HUES6 (cell line): Measurements from ENCODE around the gene TSEN15.

ENCODE experiments used
- H3K27ac ChIP-seq: 2 replicates; pipeline ENCODE4 v1.7.0; 2013; ENCODE audit warnings: low read depth, mild to moderate bottlenecking, low read length, inconsistent platforms
- H3K27me3 ChIP-seq: 2 replicates; pipeline ENCODE4 v1.6.1; 2013; ENCODE audit warnings: low read length; ENCODE audit not compliant: control insufficient read depth, insufficient read depth
- H3K36me3 ChIP-seq: 2 replicates; pipeline ENCODE4 v1.6.1; 2013; ENCODE audit warnings: low read length; ENCODE audit not compliant: control insufficient read depth, insufficient read depth
- H3K4me1 ChIP-seq: 2 replicates; pipeline ENCODE4 v1.6.1; 2013; ENCODE audit warnings: low read length; ENCODE audit not compliant: control insufficient read depth, insufficient read depth
- H3K4me3 ChIP-seq: 2 replicates; pipeline ENCODE4 v1.5.1; 2013; ENCODE audit warnings: low read depth, low read length
- H3K9ac ChIP-seq: one replicate; pipeline ENCODE4 v1.6.1; 2013; ENCODE audit warnings: mild to moderate bottlenecking, low read length
- H3K9me3 ChIP-seq: 2 replicates; pipeline ENCODE4 v1.6.1; 2013; ENCODE audit warnings: low read depth, low read length; ENCODE audit not compliant: control insufficient read depth, insufficient read depth

TSEN15 gene

GRCh38 chr1:184053881-184054280 lies 2.4 kb downstream of the TSEN15 start:
- Histone ChIP-seq H3K9ac (no peak overlapping the region), H3K27me3 (no peaks in the 10 kb centered on the region), H3K27ac (no peak overlapping the region), H3K4me3 (no peak overlapping the region; the same call in 1 of the 2 replicates), H3K9me3 (peaks cover 2% of the 10 kb centered on the region; the same call in 1 of the 2 replicates), H3K4me1 (peaks cover 38% of the 10 kb centered on the region), H3K36me3 (peaks cover 16% of the 10 kb centered on the region)

DNA sequence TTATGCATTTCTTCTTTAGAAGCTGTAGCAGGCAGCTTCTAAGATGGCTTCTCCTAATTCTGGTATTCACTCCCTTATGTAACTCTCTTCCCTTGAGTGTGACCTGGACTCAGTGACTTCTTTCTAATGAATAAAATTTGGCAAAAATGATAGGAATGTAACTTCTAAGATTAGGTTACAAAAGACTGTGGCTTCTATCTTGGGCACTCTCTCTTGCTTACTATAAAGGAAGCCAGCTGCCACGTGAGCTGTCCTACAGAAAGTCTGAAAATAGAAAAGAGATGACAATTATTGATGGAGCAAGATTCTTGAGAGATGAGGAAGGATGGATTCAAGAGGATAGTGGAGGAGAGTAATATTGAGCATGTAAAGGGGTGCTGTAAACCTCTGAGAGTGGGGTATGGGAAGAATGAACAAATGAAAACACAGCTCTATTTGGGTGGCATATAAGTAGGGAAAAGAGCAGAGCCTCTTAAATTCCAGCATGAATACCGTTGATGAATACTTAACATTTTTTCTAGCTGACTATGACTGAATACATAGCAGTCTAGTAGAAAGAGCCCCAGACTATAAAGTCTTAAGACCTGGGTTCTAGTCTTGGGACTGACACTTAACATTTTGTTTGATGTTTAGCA lies 5.5 kb downstream of the TSEN15 start:
- 0 out of 2 replicates have a peak overlapping the region, but pooled peaks have one; percentile 41 for H3K27ac ChIP-seq

GRCh38 chr1:184059887-184060286 lies 8.4 kb downstream of the TSEN15 start:
- peaks cover 35% of the 10 kb centered on the region for H3K4me1 ChIP-seq
- H3K36me3 ChIP-seq: peaks cover 27% of the 10 kb centered on the region
- peaks cover 4% of the 10 kb centered on the region; the same call in 1 of the 2 replicates for H3K9me3 ChIP-seq
- no peak overlapping the region for H3K4me3 ChIP-seq
- H3K27ac ChIP-seq: no peak overlapping the region
- no peaks in the 10 kb centered on the region for H3K27me3 ChIP-seq
- no peak overlapping the region for H3K9ac ChIP-seq

More for the DNA sequence above, 5.5 kb downstream of the TSEN15 start:
- peaks cover 5% of the 10 kb centered on the region; the same call in 1 of the 2 replicates for H3K9me3 ChIP-seq
- peaks cover 30% of the 10 kb centered on the region for H3K36me3 ChIP-seq
- no peaks in the 10 kb centered on the region for H3K27me3 ChIP-seq
- peaks cover 29% of the 10 kb centered on the region for H3K4me1 ChIP-seq
- no peak overlapping the region for H3K4me3 ChIP-seq
- H3K9ac ChIP-seq: no peak overlapping the region

DNA sequence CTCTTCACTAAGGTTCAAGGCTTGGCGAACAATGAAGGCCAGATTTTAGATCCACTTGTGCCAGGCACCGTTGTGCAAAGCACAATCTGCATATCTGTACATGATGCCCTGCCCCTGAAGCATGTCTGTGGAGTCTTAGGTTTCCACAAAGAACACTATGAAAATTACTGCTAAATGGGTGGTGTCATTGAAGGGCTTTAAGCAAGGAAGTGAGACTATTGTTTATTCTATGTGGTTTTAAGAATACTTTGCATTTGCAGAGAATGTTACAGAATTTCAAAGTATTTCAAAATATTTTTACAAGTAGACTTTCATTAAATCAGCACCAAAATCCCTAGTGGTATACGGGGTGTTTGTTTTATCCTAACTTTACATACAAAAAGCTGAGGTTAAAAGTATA lies 8.8 kb downstream of the TSEN15 start:
- Histone ChIP-seq H3K27ac (no peak overlapping the region), H3K36me3 (peaks cover 23% of the 10 kb centered on the region), H3K9ac (no peak overlapping the region)

GRCh38 chr1:184061396-184062003 lies 10.0 kb downstream of the TSEN15 start:
- Histone ChIP-seq H3K27ac (no peak overlapping the region), H3K27me3 (no peaks in the 10 kb centered on the region), H3K36me3 (peaks cover 18% of the 10 kb centered on the region), H3K4me3 (no peak overlapping the region), H3K9ac (no peak overlapping the region), H3K4me1 (peaks cover 39% of the 10 kb centered on the region), H3K9me3 (peaks cover 2% of the 10 kb centered on the region; the same call in 1 of the 2 replicates)

More for the DNA sequence above, 8.8 kb downstream of the TSEN15 start:
- Histone ChIP-seq H3K9me3 (peaks cover 2% of the 10 kb centered on the region; the same call in 1 of the 2 replicates), H3K4me1 (peaks cover 37% of the 10 kb centered on the region), H3K4me3 (no peak overlapping the region), H3K27me3 (no peaks in the 10 kb centered on the region)

DNA sequence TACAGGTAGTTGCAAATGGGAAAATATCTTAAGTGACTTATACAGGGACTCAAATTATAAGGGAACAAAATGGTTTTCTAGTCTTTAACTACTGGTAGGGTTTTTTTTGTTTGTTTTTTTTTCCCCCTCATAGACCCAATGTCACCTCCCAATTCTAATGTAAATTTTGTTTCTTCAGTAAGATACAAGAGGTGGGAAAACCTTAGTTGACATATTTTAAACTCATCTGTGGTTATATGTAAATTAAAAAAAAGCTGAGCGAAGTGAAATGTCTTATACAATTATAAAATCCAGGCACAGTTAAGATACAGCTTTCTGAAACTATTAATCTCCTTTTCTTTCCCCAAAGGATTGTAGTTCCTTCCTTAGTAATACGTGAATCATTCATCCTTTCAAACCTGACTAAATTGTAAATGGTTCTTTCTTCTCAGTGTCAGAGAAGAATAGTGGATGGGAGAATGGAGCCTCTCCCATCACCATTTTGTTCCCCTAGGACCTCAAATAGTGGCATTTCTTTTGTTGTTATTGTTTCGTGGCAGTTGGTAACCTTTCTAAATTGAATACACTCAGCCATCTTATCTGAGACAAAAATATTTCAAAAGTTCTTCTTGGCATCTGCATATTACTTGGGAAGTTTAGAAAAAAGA lies 11.2 kb downstream of the TSEN15 start:
- H3K9ac ChIP-seq: no peak overlapping the region
- H3K27ac ChIP-seq: no peak overlapping the region
- no peak overlapping the region for H3K4me3 ChIP-seq
- peaks cover 30% of the 10 kb centered on the region for H3K4me1 ChIP-seq
- peaks cover 18% of the 10 kb centered on the region for H3K36me3 ChIP-seq
- H3K27me3 ChIP-seq: no peaks in the 10 kb centered on the region
- peaks cover 2% of the 10 kb centered on the region; the same call in 1 of the 2 replicates for H3K9me3 ChIP-seq

DNA sequence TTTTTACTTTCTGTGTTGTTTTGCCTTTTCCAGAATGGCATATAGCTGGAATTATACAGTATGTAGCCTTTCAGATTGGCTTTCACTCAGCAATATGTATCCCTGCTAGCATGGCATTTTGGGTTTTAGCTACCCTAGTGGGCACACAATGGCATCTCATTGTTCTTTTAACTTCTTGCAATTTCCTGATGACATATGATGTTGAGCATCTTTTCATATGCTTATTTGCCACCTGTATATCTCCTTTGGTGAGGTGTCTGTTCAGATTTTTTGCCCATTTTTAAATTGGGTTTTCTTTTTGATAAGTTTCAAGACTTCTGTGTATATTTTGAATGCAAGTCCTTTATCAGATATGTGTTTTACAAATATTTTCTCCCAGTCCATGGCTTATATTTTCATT lies 14.0 kb downstream of the TSEN15 start:
- Histone ChIP-seq H3K4me1 (peaks cover 35% of the 10 kb centered on the region), H3K36me3 (peaks cover 4% of the 10 kb centered on the region; the same call in 1 of the 2 replicates), H3K9ac (no peak overlapping the region), H3K27me3 (no peaks in the 10 kb centered on the region), H3K4me3 (no peak overlapping the region), H3K9me3 (no peaks in the 10 kb centered on the region), H3K27ac (no peak overlapping the region)

- H3K27ac ChIP-seq: no peak overlapping the region
- no peak overlapping the region for H3K4me3 ChIP-seq
- H3K36me3 ChIP-seq: peaks cover 10% of the 10 kb centered on the region; the same call in 1 of the 2 replicates
- no peak overlapping the region for H3K9ac ChIP-seq
- no peaks in the 10 kb centered on the region for H3K27me3 ChIP-seq
- H3K4me1 ChIP-seq: peaks cover 12% of the 10 kb centered on the region; the same call in 1 of the 2 replicates
- H3K9me3 ChIP-seq: no peaks in the 10 kb centered on the region
Observed at GRCh38 chr1:184068354-184068753, 16.8 kb downstream of the TSEN15 start.

- no peaks in the 10 kb centered on the region for H3K9me3 ChIP-seq
- peaks cover 12% of the 10 kb centered on the region; the same call in 1 of the 2 replicates for H3K4me1 ChIP-seq
- H3K4me3 ChIP-seq: no peak overlapping the region
- no peak overlapping the region for H3K9ac ChIP-seq
- peaks cover 10% of the 10 kb centered on the region; the same call in 1 of the 2 replicates for H3K36me3 ChIP-seq
- H3K27ac ChIP-seq: no peak overlapping the region
- no peaks in the 10 kb centered on the region for H3K27me3 ChIP-seq
Observed at GRCh38 chr1:184069675-184070074, 18.1 kb downstream of the TSEN15 start.

DNA sequence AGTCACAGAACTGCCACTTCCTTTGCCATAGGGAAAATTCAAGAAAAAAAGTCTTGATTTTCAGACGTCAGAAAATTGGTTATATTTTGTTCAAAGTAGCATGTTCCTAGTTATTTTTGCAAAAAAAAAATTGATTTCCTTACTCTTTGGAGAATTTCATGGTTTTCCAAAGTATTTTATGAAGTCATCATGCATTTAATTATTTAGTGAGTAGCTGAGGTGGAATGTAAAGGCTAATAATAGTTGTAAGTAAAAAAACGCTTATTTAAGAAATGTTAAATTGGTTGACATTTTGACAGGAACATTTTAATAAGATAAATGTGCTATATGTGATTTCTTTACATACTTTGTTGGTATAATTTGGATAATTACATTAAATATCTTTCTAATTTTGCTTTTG lies 20.8 kb downstream of the TSEN15 start:
- Histone ChIP-seq H3K9me3 (peaks cover 2% of the 10 kb centered on the region; the same call in 1 of the 2 replicates), H3K27ac (no peak overlapping the region), H3K4me3 (no peak overlapping the region), H3K27me3 (no peaks in the 10 kb centered on the region), H3K36me3 (peaks cover 10% of the 10 kb centered on the region; the same call in 1 of the 2 replicates), H3K9ac (no peak overlapping the region), H3K4me1 (peaks cover 6% of the 10 kb centered on the region; the same call in 1 of the 2 replicates)

GRCh38 chr1:184074383-184074782 lies 22.9 kb downstream of the TSEN15 start:
- Histone ChIP-seq H3K27ac (no peak overlapping the region), H3K36me3 (peaks cover 10% of the 10 kb centered on the region; the same call in 1 of the 2 replicates), H3K27me3 (no peaks in the 10 kb centered on the region), H3K9ac (no peak overlapping the region), H3K4me3 (no peak overlapping the region), H3K4me1 (no peaks in the 10 kb centered on the region), H3K9me3 (peaks cover 6% of the 10 kb centered on the region; the same call in 1 of the 2 replicates)
